IMR-90 (cell line): ENCODE measurements around the gene SLC35E2B. TPM values are rescaled to one million over a fixed set of nuclear protein-coding genes. Genes with fewer than 3 reads are reported as not detected.

Source experiments
- ATAC-seq: fragments of 200-7000 bp; cut with Tn5 transposase; 2 replicates; pipeline ENCODE4 v1.9.1; 2020; ENCODE audit warnings: low read depth, mild to moderate bottlenecking, moderate library complexity
- BruUV-seq: library from RNA; stranded (reverse); fragments of 400-500 nt; replicated peaks from 2 replicates; lab custom pipeline; 2021; lab: Mats Ljungman, UMichigan
- CTCF ChIA-PET: fragments of 300-600 bp; formaldehyde crosslinking; extraction: SDS; loops from one replicate; lab custom pipeline; 2021; ENCODE audit warnings: antibody characterized with exemption; lab: Yijun Ruan, JAX
- POLR2A ChIA-PET: fragments of 300-600 bp; sonication (Branson Sonifier 250); formaldehyde crosslinking; loops from one replicate; lab custom pipeline; 2022; ENCODE audit warnings: antibody characterized with exemption; ENCODE audit not compliant: unreplicated experiment; lab: Charles Lee
- DNase-seq: peaks from one replicate; pipeline ENCODE4 v3.0.0; 2013
- H2AFZ ChIP-seq: replicated peaks from 2 replicates; pipeline ENCODE3; 2013; ENCODE audit warnings: low read length, mild to moderate bottlenecking; ENCODE audit not compliant: poor library complexity
- H2AK5ac ChIP-seq: 2 replicates; pipeline ENCODE4 v1.6.1; 2013; ENCODE audit warnings: low read depth, low read length, inconsistent platforms
- H2AK9ac ChIP-seq: replicated peaks from 2 replicates; pipeline ENCODE3; 2013; ENCODE audit warnings: mild to moderate bottlenecking, low read depth, low read length, moderate library complexity; ENCODE audit not compliant: poor library complexity
- H2BK120ac ChIP-seq: 2 replicates; pipeline ENCODE4 v1.6.1; 2013; ENCODE audit warnings: low read depth, low read length, inconsistent platforms
- H2BK15ac ChIP-seq: 3 replicates; pipeline ENCODE4 v1.6.1; 2013; ENCODE audit warnings: low read depth, low read length, inconsistent platforms
- H2BK20ac ChIP-seq: 2 replicates; pipeline ENCODE4 v1.6.1; 2013; ENCODE audit warnings: low read depth, mild to moderate bottlenecking, inconsistent platforms, low read length, moderate library complexity
- H2BK5ac ChIP-seq: 2 replicates; pipeline ENCODE4 v1.6.1; 2013; ENCODE audit warnings: mild to moderate bottlenecking, low read depth, low read length, inconsistent platforms; ENCODE audit not compliant: poor library complexity, severe bottlenecking
- H3K14ac ChIP-seq: replicated peaks from 2 replicates; pipeline ENCODE4 v1.6.1; 2013; ENCODE audit warnings: low read depth, low read length, inconsistent platforms
- H3K18ac ChIP-seq: 2 replicates; pipeline ENCODE4 v1.6.1; 2013; ENCODE audit warnings: low read depth, low read length, control low read depth
- H3K23ac ChIP-seq: 2 replicates; pipeline ENCODE4 v1.6.1; 2013; ENCODE audit warnings: low read depth, low read length, inconsistent platforms
- H3K27ac ChIP-seq: 2 replicates; pipeline ENCODE4 v1.5.1; 2013; ENCODE audit warnings: mild to moderate bottlenecking, control low read depth, low read length; ENCODE audit not compliant: insufficient read depth
- H3K27me3 ChIP-seq: 2 replicates; pipeline ENCODE4 v1.6.1; 2013; ENCODE audit warnings: low read length; ENCODE audit not compliant: control insufficient read depth, insufficient read depth
- H3K36me3 ChIP-seq: 2 replicates; pipeline ENCODE4 v1.6.1; 2013; ENCODE audit warnings: low read length, mixed read lengths; ENCODE audit not compliant: control insufficient read depth, insufficient read depth
- H3K4ac ChIP-seq: 2 replicates; pipeline ENCODE4 v1.6.1; 2013; ENCODE audit warnings: low read depth, low read length, inconsistent platforms
- H3K4me1 ChIP-seq: 2 replicates; pipeline ENCODE4 v1.6.1; 2013; ENCODE audit warnings: low read length, mixed read lengths; ENCODE audit not compliant: control insufficient read depth, insufficient read depth
- H3K4me2 ChIP-seq: 2 replicates; pipeline ENCODE4 v1.6.1; 2013; ENCODE audit warnings: low read depth, mild to moderate bottlenecking, control low read depth, low read length, moderate library complexity
- H3K4me3 ChIP-seq: 2 replicates; pipeline ENCODE4 v1.5.1; 2013; ENCODE audit warnings: low read depth, mild to moderate bottlenecking, control low read depth, low read length, moderate library complexity; ENCODE audit not compliant: insufficient read depth
- H3K56ac ChIP-seq: 2 replicates; pipeline ENCODE4 v1.6.1; 2013; ENCODE audit warnings: low read length, inconsistent platforms; ENCODE audit not compliant: insufficient read depth; ENCODE audit errors: extremely low read depth
- H3K79me1 ChIP-seq, 2 experiments: 2 replicates each; pipeline ENCODE4 v1.6.1; 2013; ENCODE audit warnings: low read length in 2 of 2, inconsistent platforms in 1 of 2, low read depth in 1 of 2
- H3K9ac ChIP-seq: 2 replicates; pipeline ENCODE4 v1.6.1; 2013; ENCODE audit warnings: low read depth, low read length, control low read depth
- H3K9me1 ChIP-seq: 2 replicates; pipeline ENCODE4 v1.6.1; 2013; ENCODE audit warnings: low read length, inconsistent platforms; ENCODE audit not compliant: insufficient read depth
- H3K9me3 ChIP-seq: 2 replicates; pipeline ENCODE4 v1.6.1; 2013; ENCODE audit warnings: low read length; ENCODE audit not compliant: control insufficient read depth, insufficient read depth
- H4K20me1 ChIP-seq: 2 replicates; pipeline ENCODE4 v1.6.1; 2013; ENCODE audit warnings: low read length, inconsistent platforms; ENCODE audit not compliant: insufficient read depth
- H4K5ac ChIP-seq: 2 replicates; pipeline ENCODE4 v1.6.1; 2013; ENCODE audit warnings: mild to moderate bottlenecking, low read depth, low read length, control low read depth
- H4K8ac ChIP-seq, 2 experiments: 2 replicates each; pipeline ENCODE4 v1.6.1; 2013; ENCODE audit warnings: low read depth in 2 of 2, low read length in 2 of 2, control low read depth in 1 of 2, inconsistent platforms in 1 of 2
- H4K91ac ChIP-seq: 2 replicates; pipeline ENCODE4 v1.6.1; 2013; ENCODE audit warnings: low read depth, low read length, inconsistent platforms; ENCODE audit not compliant: insufficient read depth
- BHLHE40 ChIP-seq: fragments of 150-350 bp; IDR thresholded peaks from 2 replicates; pipeline ENCODE4 v1.6.1; 2016; ENCODE audit warnings: mild to moderate bottlenecking, low read depth, low read length
- CEBPB ChIP-seq: IDR thresholded peaks from 2 replicates; pipeline ENCODE4 v1.6.1; 2012; ENCODE audit warnings: low read depth, low read length, improper control_type of control experiment
- CHD1 ChIP-seq: IDR thresholded peaks from 2 replicates; pipeline ENCODE4 v1.6.1; 2012; ENCODE audit warnings: low read depth, low read length, improper control_type of control experiment
- MAFK ChIP-seq: IDR thresholded peaks from 2 replicates; pipeline ENCODE4 v1.6.1; 2012; ENCODE audit warnings: low read depth, low read length, improper control_type of control experiment
- MAZ ChIP-seq: IDR thresholded peaks from 2 replicates; pipeline ENCODE4 v1.6.1; 2012; ENCODE audit warnings: low read depth, mild to moderate bottlenecking, low read length, improper control_type of control experiment, moderate library complexity, borderline replicate concordance
- MXI1 ChIP-seq: IDR thresholded peaks from 2 replicates; pipeline ENCODE4 v1.6.1; 2012; ENCODE audit warnings: low read depth, mild to moderate bottlenecking, low read length, moderate library complexity, borderline replicate concordance
- NFE2L2 ChIP-seq: fragments of 150-350 bp; IDR thresholded peaks from 2 replicates; pipeline ENCODE4 v1.6.1; 2016; ENCODE audit warnings: low read depth, mild to moderate bottlenecking, low read length
- POLR2A ChIP-seq: IDR thresholded peaks from 2 replicates; pipeline ENCODE4 v1.6.1; 2012; ENCODE audit warnings: mild to moderate bottlenecking, low read depth, low read length
- RAD21 ChIP-seq: IDR thresholded peaks from 2 replicates; pipeline ENCODE4 v1.6.1; 2012; ENCODE audit warnings: low read length, improper control_type of control experiment
- RCOR1 ChIP-seq: IDR thresholded peaks from 2 replicates; pipeline ENCODE4 v1.6.1; 2012; ENCODE audit warnings: mild to moderate bottlenecking, low read length, improper control_type of control experiment; ENCODE audit not compliant: insufficient replicate concordance
- RFX5 ChIP-seq: IDR thresholded peaks from 2 replicates; pipeline ENCODE4 v1.8.0; 2012; ENCODE audit warnings: low read depth, mild to moderate bottlenecking, low read length, moderate library complexity
- SMC3 ChIP-seq: fragments of 150-350 bp; IDR thresholded peaks from 2 replicates; pipeline ENCODE4 v1.6.1; 2016; ENCODE audit warnings: low read depth, mild to moderate bottlenecking, antibody characterized with exemption, low read length, moderate library complexity
- WGBS, 2 experiments: methylation state at CpG; one replicate each; pipeline versions ENCODE4 v1.1.5 to v1.1.7; 2013; ENCODE audit warnings: missing lambda C conversion rate in 2 of 2; ENCODE audit not compliant: insufficient read length in 1 of 2; ENCODE audit errors: extremely low coverage in 2 of 2; 5-methylcytosine and 5-hydroxymethylcytosine counted together
- dilution Hi-C: fragments of 300-500 bp; cut with HindIII; formaldehyde crosslinking; loops from one replicate; pipeline ENCODE4 v1.14.3; 2018; ENCODE audit warnings: low sequenced_read_pairs; ENCODE audit not compliant: unreplicated experiment
- in situ Hi-C: fragments of 300-500 bp; cut with MboI; formaldehyde crosslinking; loops from 3 replicates; pipeline ENCODE4 v1.14.3; 2019; ENCODE audit warnings: low sequenced_read_pairs, inconsistent platforms, mixed read lengths
- intact Hi-C: fragments of 100-400 bp; cut with micrococcal nuclease; formaldehyde crosslinking; loops from 2 replicates; pipeline ENCODE4 v1.10.0; 2022
- polyA plus RNA-seq, 3 experiments: library from polyadenylated mRNA; depleted of rRNA; stranded (reverse); fragments of >200 nt; gene quantifications; 2 replicates each; pipeline ENCODE4 v1.2.3, GENCODE V29; 2012; ENCODE audit warnings: low replicate concordance in 1 of 3
- total RNA-seq: library from RNA; depleted of rRNA; stranded (reverse); fragments of >200 nt; gene quantifications from 2 replicates; pipeline ENCODE4 v1.2.3, GENCODE V29; 2012
- TF ChIP-seq, protein P1 (sequence below): conservative IDR thresholded peaks from 2 replicates; pipeline ENCODE4 v1.5.1; 2012; ENCODE audit warnings: mild to moderate bottlenecking, low read depth, low read length, improper control_type of control experiment
- TF ChIP-seq, protein P2 (sequence below): fragments of 150-350 bp; IDR thresholded peaks from 2 replicates; pipeline ENCODE4 v1.6.1; 2017; ENCODE audit warnings: mild to moderate bottlenecking, antibody characterized with exemption, low read length, low read depth

Gene SLC35E2B
- total and polyA plus RNA-seq, 2 of the 4 experiments (the other 2 are of a cell fraction), result 14.9 to 30.2 TPM

DNA sequence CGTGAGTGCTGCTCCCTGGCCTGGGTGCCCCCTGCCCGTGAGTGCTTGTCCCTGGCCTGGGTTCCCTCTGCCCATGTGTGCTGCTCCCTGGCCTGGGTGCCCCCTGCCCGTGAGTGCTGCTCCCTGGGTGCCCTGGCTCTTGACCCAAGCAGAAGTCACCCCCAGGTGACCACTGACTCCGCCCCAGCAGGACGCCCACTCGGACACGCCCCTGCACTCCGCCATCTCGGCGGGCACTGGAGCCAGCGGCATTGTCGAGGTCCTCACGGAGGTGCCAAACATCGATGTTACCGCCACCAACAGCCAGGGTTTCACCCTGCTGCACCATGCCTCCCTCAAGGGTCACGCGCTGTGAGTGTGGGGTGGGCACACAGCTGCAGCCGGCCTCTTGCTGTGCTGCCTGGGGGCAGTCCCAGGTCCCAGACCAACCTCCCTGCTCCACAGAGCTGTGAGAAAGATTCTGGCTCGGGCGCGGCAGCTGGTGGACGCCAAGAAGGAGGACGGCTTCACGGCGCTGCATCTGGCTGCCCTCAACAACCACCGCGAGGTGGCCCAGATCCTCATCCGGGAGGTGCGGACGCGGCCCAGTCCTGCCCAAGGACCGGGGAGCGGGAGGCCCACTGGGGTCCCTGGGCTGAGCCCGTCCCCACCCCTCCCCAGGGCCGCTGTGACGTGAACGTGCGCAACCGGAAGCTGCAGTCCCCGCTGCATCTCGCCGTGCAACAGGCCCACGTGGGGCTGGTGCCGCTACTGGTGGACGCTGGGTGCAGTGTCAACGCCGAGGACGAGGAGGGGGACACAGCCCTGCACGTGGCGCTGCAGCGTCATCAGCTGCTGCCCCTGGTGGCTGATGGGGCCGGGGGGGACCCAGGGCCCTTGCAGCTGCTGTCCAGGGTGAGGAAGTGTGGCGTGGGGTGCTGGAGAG, 64.5 kb downstream of the SLC35E2B start:
- Histone ChIP-seq H2BK20ac (no peak overlapping the region), H2BK120ac (no peak overlapping the region), H3K9me1 (no peaks in the 10 kb centered on the region), H3K56ac (no peak overlapping the region), H2AFZ (peak overlapping the region; percentile 32), H3K18ac (no peak overlapping the region), H4K91ac (no peak overlapping the region), H2AK9ac (no peak overlapping the region), H3K4me3 (no peak overlapping the region), H4K20me1 (peaks cover 12% of the 10 kb centered on the region), H3K4ac (no peak overlapping the region), H3K9me3 (no peaks in the 10 kb centered on the region), H4K5ac (no peak overlapping the region), H3K79me1 (no peaks in the 10 kb centered on the region), H3K4me2 (no peak overlapping the region), H3K4me1 (no peaks in the 10 kb centered on the region; the same call in 1 of the 2 replicates), H3K23ac (no peak overlapping the region), H2AK5ac (no peak overlapping the region), H3K14ac (no peak overlapping the region), H2BK5ac (no peak overlapping the region), H3K9ac (no peak overlapping the region), H3K36me3 (peaks cover 31% of the 10 kb centered on the region), H3K27me3 (no peaks in the 10 kb centered on the region), H2BK15ac (no peak overlapping the region), H3K27ac (no peak overlapping the region), H4K8ac (no peak overlapping the region)
- POLR2A ChIA-PET, result no interaction called here
- intact Hi-C loops, result no loop called here
- no peak for ATAC-seq
- 92% methylated on average over 34 of the region's 53 CpGs; no CpG with 5 or more reads in 1 of the 2 experiments for WGBS, 2 experiments
- CTCF ChIA-PET, result no interaction called here
- no peak for DNase-seq
- dilution Hi-C loops, result no loop called here
- BruUV-seq, result no TSS peak
- TF ChIP-seq MAZ (no peak), RCOR1 (no peak), BHLHE40 (no peak), SMC3 (no peak), CEBPB (no peak), POLR2A (no peak), RFX5 (no peak), RAD21 (no peak), MAFK (no peak), CHD1 (no peak), MXI1 (no peak), NFE2L2 (no peak)
- TF ChIP-seq, protein P1, sequence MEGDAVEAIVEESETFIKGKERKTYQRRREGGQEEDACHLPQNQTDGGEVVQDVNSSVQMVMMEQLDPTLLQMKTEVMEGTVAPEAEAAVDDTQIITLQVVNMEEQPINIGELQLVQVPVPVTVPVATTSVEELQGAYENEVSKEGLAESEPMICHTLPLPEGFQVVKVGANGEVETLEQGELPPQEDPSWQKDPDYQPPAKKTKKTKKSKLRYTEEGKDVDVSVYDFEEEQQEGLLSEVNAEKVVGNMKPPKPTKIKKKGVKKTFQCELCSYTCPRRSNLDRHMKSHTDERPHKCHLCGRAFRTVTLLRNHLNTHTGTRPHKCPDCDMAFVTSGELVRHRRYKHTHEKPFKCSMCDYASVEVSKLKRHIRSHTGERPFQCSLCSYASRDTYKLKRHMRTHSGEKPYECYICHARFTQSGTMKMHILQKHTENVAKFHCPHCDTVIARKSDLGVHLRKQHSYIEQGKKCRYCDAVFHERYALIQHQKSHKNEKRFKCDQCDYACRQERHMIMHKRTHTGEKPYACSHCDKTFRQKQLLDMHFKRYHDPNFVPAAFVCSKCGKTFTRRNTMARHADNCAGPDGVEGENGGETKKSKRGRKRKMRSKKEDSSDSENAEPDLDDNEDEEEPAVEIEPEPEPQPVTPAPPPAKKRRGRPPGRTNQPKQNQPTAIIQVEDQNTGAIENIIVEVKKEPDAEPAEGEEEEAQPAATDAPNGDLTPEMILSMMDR, result no peak
- TF ChIP-seq, protein P2, sequence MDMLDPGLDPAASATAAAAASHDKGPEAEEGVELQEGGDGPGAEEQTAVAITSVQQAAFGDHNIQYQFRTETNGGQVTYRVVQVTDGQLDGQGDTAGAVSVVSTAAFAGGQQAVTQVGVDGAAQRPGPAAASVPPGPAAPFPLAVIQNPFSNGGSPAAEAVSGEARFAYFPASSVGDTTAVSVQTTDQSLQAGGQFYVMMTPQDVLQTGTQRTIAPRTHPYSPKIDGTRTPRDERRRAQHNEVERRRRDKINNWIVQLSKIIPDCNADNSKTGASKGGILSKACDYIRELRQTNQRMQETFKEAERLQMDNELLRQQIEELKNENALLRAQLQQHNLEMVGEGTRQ, result no peak
- in situ Hi-C loops, result no loop called here
